SKM-1 (cell line): Measurements from ENCODE around the gene CRABP1.

Experiments used
- DNase-seq: peaks from one replicate; lab custom pipeline; 2025; ENCODE audit not compliant: unreplicated experiment; lab: John Stamatoyannopoulos, UW

CRABP1 gene

DNA sequence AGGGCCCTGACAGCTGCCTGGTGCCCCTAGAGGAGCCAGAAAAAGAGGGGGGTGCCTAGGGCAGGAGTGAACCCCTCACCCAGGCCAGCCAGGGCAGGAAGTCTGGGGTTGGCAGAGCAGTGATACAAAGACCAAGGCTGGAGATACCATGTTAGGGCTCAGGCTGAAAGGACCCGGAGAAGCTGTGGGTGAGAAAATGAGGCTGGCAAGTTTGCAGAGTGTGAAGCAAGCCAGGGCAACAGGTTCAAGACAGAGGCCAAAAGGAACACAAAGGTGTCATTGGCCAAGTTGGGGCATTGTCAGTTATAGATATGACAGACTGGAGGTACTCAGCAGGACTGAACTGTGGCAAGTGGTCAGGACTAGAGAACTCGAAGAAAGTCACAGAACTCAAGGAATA is 57.2 kb downstream of the CRABP1 start:
- DNase-seq = no peak
